Central memory CD8-positive, alpha-beta T cell (primary cell): ENCODE results near the gene C1QTNF4.
"Not testable (repeated sequence)": the region's sequence is repeated elsewhere in the genome, so short reads cannot be mapped to it uniquely, and the experiment has no call there.

Source experiments
- ATAC-seq: fragments of 150-1000 bp; cut with Tn5 transposase; replicated peaks from 2 replicates; pipeline ENCODE4 v1.10.0; 2022; ENCODE audit warnings: mild to moderate bottlenecking, moderate FRiP score, moderate number of reproducible peaks; ENCODE audit not compliant: poor library complexity, severe bottlenecking; ENCODE audit errors: extremely low read depth
- DNase-seq, 2 donors: peaks; one replicate each; pipeline ENCODE4 v3.0.0; 2021; ENCODE audit warnings: low spot score in 2 of 2
- H3K27ac Mint-ChIP-seq: one replicate; pipeline ENCODE4 v1.8.0; 2022; ENCODE audit warnings: low read depth, mild to moderate bottlenecking, moderate library complexity, mixed read lengths
- H3K27me3 Mint-ChIP-seq: one replicate; pipeline ENCODE4 v1.8.0; 2022; ENCODE audit warnings: mixed read lengths
- H3K36me3 Mint-ChIP-seq: one replicate; pipeline ENCODE4 v1.8.0; 2022; ENCODE audit warnings: mild to moderate bottlenecking, moderate library complexity, mixed read lengths; ENCODE audit not compliant: insufficient read depth
- H3K4me1 Mint-ChIP-seq: one replicate; pipeline ENCODE4 v1.8.0; 2022; ENCODE audit warnings: mixed read lengths
- H3K4me3 Mint-ChIP-seq: one replicate; pipeline ENCODE4 v1.8.0; 2022; ENCODE audit warnings: mild to moderate bottlenecking, moderate library complexity, mixed read lengths
- H3K9me3 Mint-ChIP-seq: one replicate; pipeline ENCODE4 v1.8.0; 2022; ENCODE audit warnings: mixed read lengths

Gene C1QTNF4

DNA sequence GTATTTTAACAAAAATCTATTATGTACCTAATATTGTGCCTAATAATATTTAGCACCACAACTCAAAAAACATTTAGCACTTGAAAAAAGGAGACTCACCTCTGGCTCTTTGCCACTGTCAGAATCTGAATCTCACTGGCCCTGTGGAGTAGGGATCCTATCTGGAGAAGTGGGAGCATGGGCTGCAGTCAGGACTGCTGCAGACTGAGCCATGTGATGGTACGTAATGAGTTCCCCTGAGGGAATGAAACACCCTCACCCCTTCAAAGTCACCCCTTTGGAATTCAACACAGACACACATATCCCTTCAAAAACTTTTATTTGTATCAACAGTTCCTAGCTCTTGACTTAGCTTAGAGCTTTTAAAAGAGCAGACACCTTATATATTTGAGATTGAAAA is 22.3 kb downstream of the C1QTNF4 start:
- no peak for DNase-seq
- Mint-ChIP-seq H3K4me3 (no peak overlapping the region), H3K36me3 (peaks cover 45% of the 10 kb centered on the region), H3K9me3 (no peaks in the 10 kb centered on the region), H3K4me1 (peaks cover 6% of the 10 kb centered on the region), H3K27ac (no peak overlapping the region), H3K27me3 (no peaks in the 10 kb centered on the region)
- ATAC-seq: no peak

DNA sequence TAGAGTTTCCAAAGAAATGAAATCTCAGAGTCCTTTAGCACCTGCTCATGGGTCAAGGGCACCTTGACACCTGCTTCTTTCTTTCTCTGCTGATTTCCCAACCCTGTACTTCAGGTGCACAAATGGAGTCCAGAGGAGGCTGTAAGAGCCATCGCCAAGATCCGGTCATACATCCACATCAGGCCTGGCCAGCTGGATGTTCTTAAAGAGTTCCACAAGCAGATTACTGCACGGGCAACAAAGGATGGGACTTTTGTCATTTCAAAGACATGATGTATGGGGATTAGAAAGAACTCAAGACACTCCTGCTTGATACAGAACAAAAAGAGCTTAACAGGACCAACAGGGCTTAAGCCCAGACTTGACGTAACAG is 22.9 kb downstream of the C1QTNF4 start:
- H3K4me3 Mint-ChIP-seq: no peak overlapping the region
- no peaks in the 10 kb centered on the region for H3K9me3 Mint-ChIP-seq
- H3K27me3 Mint-ChIP-seq: no peaks in the 10 kb centered on the region
- ATAC-seq (no peak), DNase-seq (no peak)
- peaks cover 41% of the 10 kb centered on the region for H3K36me3 Mint-ChIP-seq
- H3K4me1 Mint-ChIP-seq: peaks cover 11% of the 10 kb centered on the region
- H3K27ac Mint-ChIP-seq: no peak overlapping the region

DNA sequence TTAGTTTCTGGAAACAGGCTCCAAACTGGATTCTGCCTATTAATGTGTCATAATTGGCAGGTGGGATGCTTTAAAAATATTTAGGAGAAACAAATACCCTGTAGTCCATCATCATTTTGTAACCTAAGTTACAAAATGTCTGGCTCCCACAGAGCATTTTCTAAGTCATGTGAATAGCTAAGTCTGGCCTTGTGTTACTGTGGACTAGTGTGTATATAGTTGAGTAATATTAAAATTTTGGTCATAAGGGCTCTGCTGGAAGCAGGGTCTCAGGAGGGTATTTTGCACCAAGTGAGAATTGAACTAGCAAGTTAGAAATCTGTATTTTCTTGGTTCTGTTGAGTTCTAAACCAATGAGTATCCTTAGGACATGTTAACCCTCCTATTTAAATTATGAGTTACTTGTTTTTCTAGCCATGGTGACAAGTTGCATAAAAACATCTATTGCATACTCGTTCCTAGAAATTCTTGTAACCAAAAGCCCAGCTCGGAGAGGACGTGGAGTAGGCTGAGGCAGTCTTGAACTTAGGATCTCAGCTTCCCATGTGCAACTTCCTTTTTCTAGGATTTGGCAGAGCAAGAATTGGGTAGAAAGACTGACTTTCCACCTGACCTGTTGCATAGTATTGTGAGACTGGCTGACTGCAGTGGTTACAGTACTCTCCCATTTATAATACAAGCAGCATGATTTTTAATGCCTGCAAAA is 23.4 kb downstream of the C1QTNF4 start:
- H3K4me1 Mint-ChIP-seq: peaks cover 16% of the 10 kb centered on the region
- H3K27me3 Mint-ChIP-seq: no peaks in the 10 kb centered on the region
- H3K36me3 Mint-ChIP-seq: peaks cover 39% of the 10 kb centered on the region
- DNase-seq (no peak), ATAC-seq (no peak)
- H3K27ac Mint-ChIP-seq: no peak overlapping the region
- H3K4me3 Mint-ChIP-seq: no peak overlapping the region
- no peaks in the 10 kb centered on the region for H3K9me3 Mint-ChIP-seq

DNA sequence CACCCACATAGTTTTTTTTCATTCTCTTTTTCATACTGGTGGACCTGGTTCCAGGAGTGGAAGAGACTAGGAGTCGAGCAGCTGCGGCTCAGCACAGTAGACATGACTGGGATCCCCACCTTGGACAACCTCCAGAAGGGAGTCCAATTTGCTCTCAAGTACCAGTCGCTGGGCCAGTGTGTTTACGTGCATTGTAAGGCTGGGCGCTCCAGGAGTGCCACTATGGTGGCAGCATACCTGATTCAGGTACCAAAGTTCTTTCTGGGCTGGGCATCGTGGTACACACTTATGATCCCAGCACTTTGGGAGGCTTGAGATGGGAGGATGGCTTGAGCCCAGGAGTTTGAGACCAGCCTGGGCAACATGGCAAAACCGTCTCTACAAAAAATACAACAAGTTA is 24.6 kb downstream of the C1QTNF4 start:
- Mint-ChIP-seq H3K4me3 (no peak overlapping the region), H3K9me3 (no peaks in the 10 kb centered on the region), H3K4me1 (peaks cover 21% of the 10 kb centered on the region), H3K36me3 (peaks cover 33% of the 10 kb centered on the region), H3K27me3 (no peaks in the 10 kb centered on the region), H3K27ac (no peak overlapping the region)
- DNase-seq (no peak), ATAC-seq (no peak)

DNA sequence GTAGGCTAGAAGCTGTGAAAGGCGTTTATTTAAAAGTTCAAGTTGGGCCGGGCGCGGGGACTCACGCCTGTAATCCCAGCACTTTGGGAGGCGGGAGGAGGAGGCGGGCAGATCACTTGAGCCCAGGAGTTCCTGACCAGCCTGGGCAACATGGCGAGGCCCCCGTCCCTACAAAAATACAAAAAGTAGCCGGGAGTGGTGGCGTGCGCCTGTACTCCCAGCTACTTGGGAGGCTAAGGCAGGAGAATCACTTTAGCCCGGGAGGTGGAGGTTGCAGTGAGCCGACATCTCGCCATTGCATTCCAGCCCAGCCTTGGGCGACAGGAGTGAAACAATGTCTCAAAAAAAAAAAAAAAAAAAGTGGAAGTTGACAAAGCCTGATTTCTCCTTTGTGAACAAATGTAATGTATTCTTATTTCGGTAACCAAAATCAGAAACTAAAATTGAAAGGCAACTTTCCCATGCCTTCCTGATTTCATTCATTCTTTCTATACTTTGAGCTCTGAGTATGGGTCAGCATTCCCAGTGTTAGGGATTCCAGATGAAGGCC is 28.0 kb downstream of the C1QTNF4 start:
- DNase-seq: no peak
- Mint-ChIP-seq H3K9me3 (no peaks in the 10 kb centered on the region), H3K4me3 (peak overlapping the region; percentile 81), H3K4me1 (peaks cover 17% of the 10 kb centered on the region), H3K36me3 (peaks cover 16% of the 10 kb centered on the region), H3K27me3 (no peaks in the 10 kb centered on the region), H3K27ac (peak overlapping the region; percentile 70)
- no peak for ATAC-seq

- H3K4me1 Mint-ChIP-seq: peaks cover 17% of the 10 kb centered on the region
- peak within 1 kb of the TSS; percentile 90 for H3K27ac Mint-ChIP-seq
- peaks cover 16% of the 10 kb centered on the region for H3K36me3 Mint-ChIP-seq
- no peaks in the 10 kb centered on the region for H3K27me3 Mint-ChIP-seq
- no peaks in the 10 kb centered on the region for H3K9me3 Mint-ChIP-seq
- peak; percentile 84 for ATAC-seq
- peak within 1 kb of the TSS; percentile 81 for H3K4me3 Mint-ChIP-seq
- DNase-seq: peak; percentile 35 to 41
Measured at GRCh38 chr11:47565340-47566148, 28.7 kb downstream of the C1QTNF4 start, which contains the start of gene PTPMT1. Gene PTPMT1 (plus strand): TSS chr11:47565599. CDS start chr11:47565623, 24 bp downstream.

DNA sequence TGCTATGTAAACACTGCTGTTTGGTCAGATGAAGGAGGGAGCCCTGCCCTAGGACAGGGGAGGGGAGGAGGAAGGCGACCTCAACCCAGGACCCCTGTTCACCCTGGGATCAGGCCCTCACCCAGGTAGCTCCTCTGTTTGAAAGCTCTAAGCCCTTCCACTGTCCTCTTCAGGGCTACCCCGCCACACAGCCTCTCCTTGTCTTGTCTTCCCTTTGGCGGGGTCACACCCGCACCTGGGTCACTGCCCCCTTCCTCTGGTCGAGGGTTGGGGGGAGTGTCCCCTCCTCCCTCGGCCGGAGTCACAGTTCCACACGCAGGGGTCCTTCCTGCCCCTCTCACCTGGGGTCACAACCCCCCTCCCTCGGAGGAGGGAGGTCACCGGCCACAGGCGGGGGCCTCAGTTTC is 29.3 kb downstream of the C1QTNF4 start:
- ATAC-seq (no peak), DNase-seq (no peak)
- Mint-ChIP-seq H3K4me3 (peak overlapping the region; percentile 81), H3K36me3 (peaks cover 14% of the 10 kb centered on the region), H3K9me3 (no peaks in the 10 kb centered on the region), H3K27me3 (no peaks in the 10 kb centered on the region), H3K4me1 (peaks cover 17% of the 10 kb centered on the region), H3K27ac (peak overlapping the region; percentile 90)

DNA sequence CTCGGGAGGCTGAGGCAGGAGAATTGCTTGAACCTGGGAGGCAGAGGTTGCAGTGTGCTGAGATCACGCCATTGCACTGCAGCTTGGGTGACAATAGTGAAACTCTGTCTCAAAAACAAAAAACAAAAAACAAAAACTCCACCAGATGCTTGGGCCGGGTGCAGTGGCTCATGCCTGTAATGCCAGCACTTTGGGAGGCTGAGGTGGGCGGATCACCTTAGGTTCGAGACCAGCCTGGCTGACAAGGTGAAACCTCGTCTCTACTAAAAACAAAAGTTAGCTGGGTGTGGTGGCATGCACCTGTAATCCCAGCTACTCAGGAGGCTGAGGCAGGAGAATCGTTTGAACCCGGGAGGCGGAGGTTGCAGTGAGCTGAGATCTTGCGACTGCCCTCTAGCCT is 29.8 kb downstream of the C1QTNF4 start:
- Mint-ChIP-seq H3K4me1 (peaks cover 17% of the 10 kb centered on the region), H3K4me3 (peak overlapping the region; percentile 81), H3K27ac (peak overlapping the region; percentile 90), H3K36me3 (peaks cover 11% of the 10 kb centered on the region)
- not testable (repeated sequence) for ATAC-seq, H3K9me3 Mint-ChIP-seq, DNase-seq, H3K27me3 Mint-ChIP-seq

DNA sequence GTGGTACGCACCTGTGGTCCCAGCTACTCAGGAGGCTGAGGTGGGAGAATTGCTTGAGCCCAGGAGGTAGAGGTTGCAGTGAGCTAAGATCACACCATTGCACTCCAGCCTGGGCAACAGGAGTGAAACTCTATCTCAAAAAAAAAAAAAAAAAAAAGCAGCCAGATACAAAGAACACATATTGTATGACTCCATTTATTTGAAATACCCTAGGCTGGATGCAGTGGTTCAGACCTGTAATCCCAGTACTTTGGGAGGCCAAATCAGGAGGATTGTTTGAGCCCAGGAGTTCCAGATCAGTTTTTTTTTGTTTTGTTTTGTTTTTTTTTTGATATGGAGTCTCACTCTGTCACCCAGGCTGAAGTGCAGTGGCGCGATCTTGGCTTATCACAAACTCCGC is 31.8 kb downstream of the C1QTNF4 start:
- not testable (repeated sequence) for H3K27me3 Mint-ChIP-seq, H3K27ac Mint-ChIP-seq, DNase-seq, H3K4me3 Mint-ChIP-seq, ATAC-seq, H3K36me3 Mint-ChIP-seq, H3K9me3 Mint-ChIP-seq
- peaks cover 17% of the 10 kb centered on the region for H3K4me1 Mint-ChIP-seq

- DNase-seq (no peak), ATAC-seq (no peak)
- Mint-ChIP-seq H3K27ac (no peak overlapping the region), H3K27me3 (no peaks in the 10 kb centered on the region), H3K9me3 (no peaks in the 10 kb centered on the region), H3K4me3 (no peak overlapping the region), H3K4me1 (peaks cover 5% of the 10 kb centered on the region), H3K36me3 (peaks cover 2% of the 10 kb centered on the region)
Measured at GRCh38 chr11:47560426-47560825, 33.8 kb downstream of the C1QTNF4 start.

- no peak for DNase-seq
- Mint-ChIP-seq H3K27ac (no peak overlapping the region), H3K36me3 (peaks cover 1% of the 10 kb centered on the region), H3K4me3 (no peak overlapping the region), H3K4me1 (no peaks in the 10 kb centered on the region), H3K27me3 (no peaks in the 10 kb centered on the region), H3K9me3 (no peaks in the 10 kb centered on the region)
- no peak for ATAC-seq
Measured at GRCh38 chr11:47558695-47559094, 35.5 kb downstream of the C1QTNF4 start.

DNA sequence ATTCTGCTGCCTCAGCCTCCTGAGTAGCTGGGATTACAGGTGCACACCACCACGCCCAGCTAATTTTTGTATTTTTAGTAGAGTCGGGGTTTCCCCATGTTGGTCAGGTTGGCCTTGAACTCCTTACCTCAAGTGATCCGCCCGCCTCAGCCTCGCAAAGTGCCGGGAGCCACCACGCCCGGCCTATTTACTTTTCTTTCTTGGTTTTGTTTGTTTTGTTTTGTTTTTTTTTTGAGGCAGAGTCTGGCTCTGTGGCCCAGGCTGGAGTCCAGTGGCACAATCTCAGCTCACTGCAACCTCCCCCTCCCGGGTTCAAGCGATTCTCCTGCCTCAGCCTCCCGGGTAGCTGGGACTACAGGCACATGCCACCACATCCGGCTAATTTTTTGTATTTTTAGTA is 37.2 kb downstream of the C1QTNF4 start:
- DNase-seq, H3K9me3 Mint-ChIP-seq, H3K36me3 Mint-ChIP-seq, H3K4me3 Mint-ChIP-seq, ATAC-seq, H3K27me3 Mint-ChIP-seq, H3K27ac Mint-ChIP-seq: not testable (repeated sequence)
- peaks cover 12% of the 10 kb centered on the region for H3K4me1 Mint-ChIP-seq

DNA sequence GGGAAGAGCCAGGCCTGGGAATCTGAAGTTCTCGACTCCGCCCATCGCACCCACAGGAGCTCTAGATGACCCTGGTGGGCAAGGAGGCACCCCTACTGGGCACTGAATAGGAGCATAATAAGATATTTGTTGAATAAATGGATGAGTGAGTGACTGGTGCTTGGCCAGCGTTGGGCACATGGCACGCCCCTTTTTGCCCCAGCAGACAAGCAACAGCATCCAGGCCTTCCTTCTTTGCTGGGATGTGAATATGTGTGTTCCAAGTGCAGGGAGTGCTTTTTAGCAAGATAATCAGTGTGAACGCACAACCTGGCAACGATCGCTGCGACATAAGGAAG is 40.8 kb downstream of the C1QTNF4 start:
- DNase-seq: no peak
- H3K9me3 Mint-ChIP-seq: no peaks in the 10 kb centered on the region
- H3K27ac Mint-ChIP-seq: peak overlapping the region; percentile 93
- peaks cover 35% of the 10 kb centered on the region for H3K4me1 Mint-ChIP-seq
- no peaks in the 10 kb centered on the region for H3K27me3 Mint-ChIP-seq
- H3K36me3 Mint-ChIP-seq: peaks cover 10% of the 10 kb centered on the region
- ATAC-seq: peak; percentile 11
- peak overlapping the region; percentile 99 for H3K4me3 Mint-ChIP-seq
